ENCODE results near the gene TERT.
"Not testable (repeated sequence)": the region's sequence is repeated elsewhere in the genome, so short reads cannot be mapped to it uniquely, and the experiment has no call there.

GRCh38 chr5:1267464-1267863 is 27.4 kb downstream of the TERT start:
- TF ChIP-seq CTCF (IDR thresholded peaks at IDR 0.05; ENCODE audit: low read depth, low read length); EZH2phosphoT487 (IDR thresholded peaks at IDR 0.05; ENCODE audit: low read depth): not testable (repeated sequence)
